Measurements from ENCODE around the gene PCP4L1.

DNA sequence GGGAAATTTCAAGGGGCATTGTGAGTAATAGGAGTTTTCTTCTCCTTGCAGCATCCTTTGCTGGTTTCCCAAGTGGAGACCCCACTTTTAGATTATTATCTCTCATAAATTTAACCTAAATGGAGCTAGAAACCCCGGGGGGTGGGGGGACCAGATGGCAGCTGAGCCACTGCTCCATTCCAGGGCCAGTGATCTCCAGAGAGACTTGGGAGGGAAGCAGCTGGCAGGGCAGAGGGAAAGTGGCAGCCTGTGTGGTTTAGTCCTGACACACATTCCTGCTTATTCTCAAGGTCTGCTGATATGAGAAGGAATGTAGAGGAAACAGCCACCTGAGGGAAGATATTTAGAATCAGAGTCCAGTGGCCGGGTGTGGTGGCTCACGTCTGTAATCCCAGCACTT, 16.3 kb downstream of the PCP4L1 start:
- TF ChIP-seq CTCF (IDR thresholded peaks at IDR 0.05) (no peak), POLR2A (IDR thresholded peaks at IDR 0.05) (no peak)
